Stimulated activated CD8-positive, alpha-beta memory T cell treated with anti-CD3 and anti-CD28 coated beads, Interleukin-7, amount 100 ng/mL, for 48 hours (primary cell): ENCODE measurements around the gene ZNF662.

Source experiments
- DNase-seq, 2 donors: peaks; one replicate each; pipeline ENCODE4 v3.0.0-alpha.2; 2020; ENCODE audit warnings: low read depth in 1 of 2; ENCODE audit errors: extremely low read depth in 1 of 2

The ZNF662 gene

DNA sequence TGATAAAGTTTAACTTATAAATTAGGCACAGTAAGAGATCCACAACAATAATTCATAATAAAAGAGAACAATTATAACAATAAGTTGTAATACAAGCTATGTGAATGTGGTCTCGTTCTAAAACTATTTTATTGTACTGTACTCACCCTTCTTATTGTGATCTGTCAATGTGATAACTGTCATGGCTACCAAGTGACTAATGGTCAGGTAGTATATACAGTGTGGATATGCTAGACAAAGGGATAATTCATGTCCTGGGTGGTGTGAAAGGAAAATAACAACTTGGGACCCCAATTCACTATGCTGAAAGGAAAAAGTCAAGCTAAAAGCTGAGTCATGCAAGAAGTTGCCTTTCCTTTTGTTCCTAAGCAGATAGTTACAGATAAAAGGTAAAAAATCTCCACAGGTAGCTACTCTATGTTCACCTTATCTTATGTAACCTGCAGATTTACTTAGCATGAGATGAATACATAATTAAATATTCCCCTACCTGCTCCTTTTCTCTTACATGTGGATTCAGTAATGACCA, 19.6 kb upstream of the ZNF662 start:
- DNase-seq, result no peak

DNA sequence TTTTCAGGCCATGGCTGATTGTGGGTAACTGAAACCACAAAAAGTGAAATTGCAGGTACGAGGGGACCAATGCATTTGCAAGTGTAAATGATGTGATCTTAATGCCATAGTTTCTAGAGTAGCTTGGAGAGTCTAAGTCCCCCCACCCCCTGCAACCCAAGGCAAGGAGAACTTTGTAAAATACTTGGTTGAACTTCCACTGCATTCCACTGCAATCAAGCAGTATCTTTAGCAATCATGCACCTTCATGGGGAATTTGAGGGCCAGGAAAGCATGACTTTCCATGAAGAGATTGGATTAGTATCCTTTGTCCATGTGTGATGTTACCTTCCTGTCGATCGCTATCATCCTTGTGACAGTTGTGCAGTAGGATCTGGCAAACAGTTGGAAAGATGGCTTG, 18.9 kb upstream of the ZNF662 start:
- no peak for DNase-seq

DNA sequence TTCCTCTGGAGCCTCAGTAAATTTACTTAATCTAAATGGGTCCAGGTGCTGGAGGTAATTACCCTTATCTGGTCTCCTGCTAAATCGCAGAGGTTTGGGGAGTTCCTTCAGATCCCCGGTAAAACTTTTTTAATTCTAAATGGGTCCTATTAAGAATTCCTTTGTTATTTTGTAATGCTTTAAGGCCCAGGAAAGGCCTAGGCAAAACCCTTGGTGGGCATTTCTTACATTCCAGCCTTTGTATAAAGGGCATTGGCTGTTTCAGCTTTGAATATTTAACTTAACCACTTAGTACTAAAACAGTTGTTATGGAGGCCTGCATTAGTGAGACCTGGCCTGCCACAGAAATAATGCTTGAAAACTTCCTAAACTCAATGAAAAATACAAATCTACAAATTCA, 14.9 kb upstream of the ZNF662 start:
- DNase-seq, result no peak

DNA sequence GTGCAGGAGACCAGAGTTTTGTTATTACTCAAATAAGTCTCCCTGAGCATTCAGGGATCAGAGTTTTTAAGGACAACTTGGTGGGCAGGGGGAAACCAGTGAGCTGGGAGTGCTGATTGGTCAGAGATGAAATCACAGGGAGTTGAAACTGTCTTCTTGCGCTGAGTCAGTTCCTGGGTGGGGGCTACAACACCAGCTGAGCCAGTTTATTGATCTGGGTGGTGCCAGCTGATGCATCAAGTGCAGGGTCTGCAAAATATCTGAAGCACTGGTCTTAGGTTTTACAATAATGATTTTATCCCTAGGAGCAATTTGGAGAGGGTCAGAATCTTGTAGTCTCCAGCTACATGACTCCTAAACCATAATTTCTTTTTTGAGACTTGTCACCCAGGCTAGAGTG, 13.8 kb upstream of the ZNF662 start:
- no peak for DNase-seq

DNA sequence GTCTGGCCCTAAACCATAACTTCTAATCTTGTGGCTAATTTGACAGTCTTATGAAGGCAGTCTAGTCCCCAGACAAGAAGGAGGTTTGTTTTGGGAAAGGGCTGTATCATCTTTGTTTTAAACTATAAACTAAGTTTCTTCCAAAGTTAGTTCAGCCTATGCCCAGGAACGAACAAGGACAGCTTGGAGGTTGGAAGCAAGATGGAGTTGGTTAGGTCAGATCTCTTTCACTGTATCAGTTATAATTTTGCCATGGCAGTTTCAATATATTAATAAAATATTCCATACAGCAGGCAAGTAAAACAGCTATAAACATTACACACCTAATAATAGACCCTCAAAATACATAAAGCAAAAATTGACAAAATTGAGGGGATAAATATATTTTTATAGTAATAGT, 13.1 kb upstream of the ZNF662 start:
- no peak for DNase-seq

DNA sequence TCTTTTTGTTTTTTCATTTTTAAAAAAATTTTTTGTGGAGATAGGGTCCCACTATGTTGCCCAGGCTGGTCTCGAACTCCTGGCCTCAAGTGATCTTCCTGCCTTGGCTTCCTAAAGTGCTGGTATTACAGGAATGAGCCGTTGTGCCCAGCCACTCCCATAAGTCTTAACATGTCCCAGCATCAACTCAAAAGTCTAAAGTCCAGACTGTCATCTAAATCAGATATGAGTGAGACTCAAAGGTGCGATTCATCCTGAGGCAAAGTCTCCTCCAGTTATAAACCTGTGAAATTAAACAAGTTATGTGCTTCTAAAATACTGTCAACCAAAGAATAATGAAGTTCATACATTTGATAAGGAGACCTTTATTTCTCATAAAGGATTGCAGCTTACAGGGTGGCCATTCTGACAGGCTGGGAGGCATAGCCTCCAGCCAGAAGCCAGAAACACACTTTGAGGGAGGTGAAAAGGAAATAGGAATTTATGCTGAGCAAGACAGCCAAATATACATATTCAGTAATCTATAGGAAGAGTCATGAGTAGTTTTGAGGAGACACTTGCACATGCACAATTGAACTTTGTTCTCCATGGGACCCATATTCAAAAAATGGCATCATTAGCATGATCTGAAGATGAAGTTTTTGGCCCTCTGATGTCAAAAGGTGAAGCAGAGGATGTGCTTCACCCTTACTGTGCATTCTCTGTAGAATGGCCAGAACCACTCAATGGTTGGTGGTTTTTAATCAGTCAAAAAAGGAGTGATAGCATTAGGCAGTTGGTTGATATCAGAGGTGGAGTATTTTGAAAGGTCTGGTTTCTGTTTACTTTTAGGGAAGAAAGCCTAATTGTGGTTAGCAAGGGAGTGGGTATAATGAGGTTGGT, 11.0 kb upstream of the ZNF662 start:
- no peak for DNase-seq

DNA sequence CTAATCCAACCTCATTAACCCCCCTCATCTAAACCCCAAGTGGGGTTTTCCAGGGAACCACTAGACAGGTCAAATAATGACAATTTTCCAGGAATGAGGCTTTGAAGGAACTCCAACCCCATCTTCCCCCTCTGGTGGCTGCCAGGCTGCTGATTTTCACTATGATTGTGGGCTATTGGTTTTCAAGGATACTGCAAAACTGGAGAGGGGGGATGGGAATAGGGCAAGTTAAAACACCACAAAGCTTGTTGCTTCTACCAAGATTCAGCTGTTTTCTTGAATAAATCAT, 10.4 kb upstream of the ZNF662 start:
- no peak for DNase-seq

DNA sequence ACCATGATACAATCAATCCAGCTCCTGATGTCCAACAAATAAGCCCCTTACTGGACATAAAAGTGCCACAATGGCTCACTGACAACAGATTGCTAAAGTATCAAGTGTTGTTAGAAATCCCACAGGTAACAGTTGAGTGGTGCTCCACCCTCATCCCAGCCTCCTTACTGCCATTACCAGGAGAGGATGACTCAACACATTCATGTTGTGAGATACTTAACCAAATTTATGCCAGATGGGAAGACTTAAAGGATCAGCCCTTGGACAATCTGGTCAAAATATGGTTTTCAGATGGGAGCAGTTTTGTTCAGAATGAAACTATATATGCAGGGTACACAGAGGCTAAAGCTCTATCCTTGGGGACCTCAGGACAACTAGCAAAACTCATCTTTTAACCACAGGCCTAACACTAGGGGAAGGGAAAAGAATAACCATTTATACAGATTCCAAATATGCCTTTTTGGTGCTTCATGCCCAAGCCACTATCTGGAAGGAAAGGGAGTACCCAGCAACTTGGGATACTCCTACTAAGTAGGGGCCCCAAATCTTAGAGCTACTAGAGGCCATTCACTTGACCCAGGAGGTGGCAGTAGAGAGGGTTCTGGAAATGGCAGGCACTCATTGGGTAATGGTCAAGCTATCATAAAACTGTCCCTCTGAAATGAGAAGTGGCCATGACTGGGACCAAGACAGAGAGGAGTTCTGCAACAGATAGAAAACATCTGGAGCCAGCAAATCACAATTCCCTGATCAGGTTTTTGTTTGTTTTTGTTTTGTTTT, 6.9 kb upstream of the ZNF662 start:
- no peak for DNase-seq

DNA sequence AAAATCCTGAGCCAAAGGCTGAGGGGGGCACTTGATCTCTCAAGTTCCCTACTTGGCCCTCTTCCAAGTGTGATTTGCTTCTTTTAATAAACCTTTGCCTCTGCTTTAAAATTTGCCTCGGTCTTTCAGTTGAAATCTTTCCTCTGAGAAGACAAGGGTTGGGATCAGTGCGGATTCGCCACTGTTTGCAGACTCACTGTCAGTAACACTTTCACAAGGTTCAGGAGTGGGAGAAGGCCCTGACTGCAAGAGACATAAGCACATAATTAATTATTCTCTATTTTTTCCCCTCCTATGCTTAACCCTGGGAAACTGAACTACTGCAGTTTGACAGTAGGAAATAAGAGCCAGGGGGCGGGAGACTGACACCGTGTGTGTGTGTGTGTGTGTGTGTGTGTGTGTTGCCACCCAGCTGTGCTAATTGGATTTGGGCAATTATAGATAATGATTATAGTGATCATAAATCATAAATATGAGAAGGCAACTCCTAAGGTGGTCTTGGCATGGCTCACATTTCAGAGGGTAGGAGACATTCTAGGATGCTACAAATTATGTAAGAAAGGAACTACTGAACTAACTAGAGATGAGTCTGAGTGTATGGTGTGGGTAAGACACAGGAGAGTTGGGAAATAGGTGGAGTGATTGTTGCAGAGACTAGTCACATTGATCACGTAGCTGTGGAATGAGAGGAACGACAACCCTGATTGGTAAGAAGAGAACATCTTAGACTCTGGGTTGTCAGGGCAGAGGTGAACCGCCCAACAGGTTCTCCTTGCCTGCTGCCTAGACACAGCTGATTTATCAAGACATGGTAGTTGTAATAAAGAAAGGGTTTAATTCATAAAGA, 5.5 kb upstream of the ZNF662 start:
- no peak for DNase-seq

DNA sequence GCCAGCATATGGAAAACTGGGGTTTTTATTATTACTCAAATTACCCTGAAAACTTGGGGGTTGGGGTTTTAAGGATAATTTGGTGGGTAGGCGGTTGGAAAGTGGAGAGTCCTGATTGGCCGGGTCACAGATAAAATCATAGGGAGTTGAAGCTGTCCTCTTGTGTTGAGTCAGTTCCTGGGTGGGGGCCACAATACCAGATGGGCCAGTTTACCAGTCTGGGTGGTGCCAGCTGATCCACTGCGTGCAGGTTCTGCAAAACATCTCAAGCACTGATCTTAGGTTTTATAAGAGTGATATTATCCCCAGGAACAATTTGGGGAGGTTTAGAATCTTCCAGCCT, 4.9 kb upstream of the ZNF662 start:
- no peak for DNase-seq

DNA sequence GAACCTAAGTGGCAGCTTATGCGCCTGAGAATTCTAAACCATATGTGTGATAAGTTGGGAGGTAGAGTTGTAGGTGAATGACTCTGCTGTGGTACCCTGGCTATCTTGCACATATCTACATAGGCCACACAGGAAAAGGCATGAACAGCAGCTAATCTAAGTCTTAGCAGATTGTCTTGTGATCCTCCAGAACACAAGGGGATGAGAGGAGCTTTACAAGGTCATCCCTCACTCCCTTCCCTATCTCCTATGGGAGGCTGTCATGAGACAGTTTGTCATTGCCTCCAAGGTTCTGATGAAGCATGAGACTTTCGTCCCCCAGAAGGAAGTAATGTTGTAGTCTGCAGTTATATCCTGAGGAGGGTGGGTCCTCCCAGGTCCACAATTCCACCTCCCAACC, 3.7 kb upstream of the ZNF662 start:
- DNase-seq, result no peak

DNA sequence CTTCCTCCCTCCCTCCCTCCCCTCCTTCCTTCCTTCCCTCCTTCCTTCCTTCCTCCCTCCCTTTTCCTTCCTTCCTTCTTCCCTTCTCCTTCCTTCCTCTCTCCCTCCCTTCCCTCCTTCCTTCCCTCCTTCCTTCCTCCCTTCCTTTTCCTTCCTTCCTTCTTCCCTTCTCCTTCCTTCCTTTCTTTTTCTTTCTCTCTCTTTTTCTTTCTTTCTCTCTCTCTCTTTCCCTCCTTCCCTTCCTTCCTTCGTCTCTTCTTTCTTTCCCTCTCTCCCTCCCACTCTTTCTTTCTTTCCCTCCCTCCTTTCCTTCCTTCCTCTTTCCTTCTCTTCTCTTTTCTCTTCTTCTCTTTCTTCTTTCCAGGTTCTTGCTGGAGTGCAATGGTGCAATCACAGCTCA, 1.9 kb upstream of the ZNF662 start:
- no peak for DNase-seq

DNA sequence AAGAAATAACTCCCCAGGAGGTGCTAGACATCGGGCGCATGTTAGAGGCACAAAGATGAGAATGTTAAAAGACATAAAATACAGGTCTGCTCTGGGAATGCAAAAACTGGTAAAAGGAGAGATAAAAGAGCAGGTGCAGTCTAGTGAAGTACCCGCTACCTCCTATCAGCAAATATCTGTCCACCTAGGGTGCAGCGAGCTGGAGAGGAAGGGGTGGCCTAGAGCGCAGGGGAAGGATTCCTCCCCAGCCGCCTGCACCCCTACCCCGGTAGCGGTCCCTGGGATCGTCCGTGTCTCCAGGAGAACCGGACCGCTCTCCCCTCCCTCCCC, 237 bp upstream of the ZNF662 start:
- no peak for DNase-seq

DNA sequence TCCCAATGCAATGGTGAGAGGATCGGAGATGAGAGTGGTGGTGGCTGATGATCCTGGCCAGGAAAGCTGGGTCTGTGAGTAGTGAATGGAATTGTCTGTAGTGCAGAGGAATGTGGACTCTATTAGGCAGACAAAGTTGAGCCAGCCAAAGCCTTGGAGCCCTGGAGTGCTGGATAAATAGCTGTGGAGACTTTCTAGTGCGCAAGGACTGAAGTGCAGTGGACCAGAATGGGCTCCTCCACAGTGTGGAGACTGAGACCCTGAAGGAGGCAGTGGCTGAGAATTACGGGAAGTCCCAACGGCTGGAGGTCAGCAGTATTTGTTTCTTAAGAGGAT, 874 bp downstream of the ZNF662 start:
- DNase-seq, result no peak

DNA sequence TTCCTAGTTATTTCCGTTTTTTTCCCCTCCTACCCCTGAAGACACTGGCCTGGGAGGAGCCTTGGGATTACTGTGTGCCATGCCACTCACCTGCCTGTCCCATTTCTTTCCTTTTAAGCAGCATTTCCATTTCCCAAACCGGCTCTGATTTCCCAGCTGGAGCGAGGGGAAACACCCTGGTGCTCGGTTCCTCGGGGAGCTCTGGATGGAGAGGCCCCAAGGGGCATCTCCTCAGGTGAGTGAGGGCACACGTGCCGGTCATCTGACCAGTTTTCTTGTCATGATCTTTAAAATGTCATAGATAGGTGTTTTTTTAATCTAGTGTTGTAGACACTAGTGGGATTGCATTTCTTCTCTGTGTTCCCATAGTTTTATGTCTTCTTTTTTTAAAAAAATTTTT, 2.7 kb downstream of the ZNF662 start:
- no peak for DNase-seq

DNA sequence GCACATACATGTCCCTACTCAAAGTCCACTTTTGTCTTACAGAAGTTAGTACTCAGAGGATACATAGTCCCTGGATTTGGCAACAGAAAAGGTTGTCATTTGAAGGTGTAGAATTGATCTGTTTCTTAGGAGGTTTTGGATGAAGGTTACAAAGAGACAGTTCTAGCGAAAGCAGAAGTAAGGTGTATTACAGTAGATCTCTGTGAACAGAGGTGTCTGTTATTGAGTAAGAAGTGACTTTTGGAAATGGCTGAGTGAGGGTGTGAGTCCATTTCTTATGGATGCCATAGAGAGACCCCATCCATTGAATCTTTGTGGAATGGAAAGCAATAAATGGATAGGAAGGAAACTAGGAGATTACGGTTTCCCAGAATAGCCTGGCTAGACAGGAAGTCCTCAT, 5.6 kb downstream of the ZNF662 start:
- no peak for DNase-seq

DNA sequence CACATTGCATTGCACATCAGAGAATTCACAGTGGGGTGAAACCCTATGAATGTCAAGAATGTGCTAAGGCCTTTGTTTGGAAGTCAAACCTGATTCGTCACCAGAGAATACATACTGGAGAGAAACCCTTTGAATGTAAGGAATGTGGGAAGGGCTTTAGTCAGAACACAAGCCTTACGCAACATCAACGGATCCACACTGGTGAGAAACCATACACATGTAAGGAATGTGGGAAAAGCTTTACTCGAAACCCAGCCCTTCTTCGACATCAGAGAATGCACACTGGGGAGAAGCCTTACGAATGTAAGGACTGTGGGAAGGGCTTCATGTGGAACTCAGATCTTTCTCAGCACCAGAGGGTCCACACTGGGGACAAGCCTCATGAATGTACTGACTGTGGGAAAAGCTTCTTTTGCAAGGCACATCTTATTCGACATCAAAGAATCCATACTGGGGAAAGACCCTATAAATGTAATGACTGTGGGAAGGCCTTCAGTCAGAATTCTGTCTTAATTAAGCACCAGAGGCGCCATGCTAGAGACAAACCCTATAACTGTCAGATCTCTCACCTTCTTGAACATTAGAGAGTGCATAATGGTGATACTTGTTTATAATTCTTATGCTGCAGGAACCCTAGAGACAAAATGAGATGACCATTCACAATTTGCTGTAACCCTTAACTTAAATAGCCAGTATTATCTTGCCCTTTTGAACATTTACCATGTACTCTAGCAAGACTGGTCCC, 9.0 kb downstream of the ZNF662 start:
- DNase-seq, result no peak

DNA sequence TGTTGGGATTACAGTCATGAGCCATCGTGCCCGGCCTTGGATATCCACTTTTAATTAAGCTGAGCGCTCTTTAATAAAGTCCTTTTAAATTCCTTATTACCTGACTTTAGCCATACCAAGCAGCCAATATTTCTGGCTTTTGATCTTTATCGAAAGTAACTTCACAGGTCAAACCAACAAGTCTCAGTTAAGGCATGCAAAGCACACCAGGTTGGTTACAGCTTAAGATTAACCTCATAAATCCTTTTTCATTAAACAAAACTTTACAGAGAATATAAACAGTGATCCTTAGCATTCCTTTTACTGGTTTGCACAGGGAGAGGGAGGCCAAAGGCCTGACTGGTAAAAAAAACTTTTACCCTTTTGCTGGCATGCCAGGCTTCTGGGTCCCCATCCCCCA, 17.7 kb downstream of the ZNF662 start:
- DNase-seq, result no peak

DNA sequence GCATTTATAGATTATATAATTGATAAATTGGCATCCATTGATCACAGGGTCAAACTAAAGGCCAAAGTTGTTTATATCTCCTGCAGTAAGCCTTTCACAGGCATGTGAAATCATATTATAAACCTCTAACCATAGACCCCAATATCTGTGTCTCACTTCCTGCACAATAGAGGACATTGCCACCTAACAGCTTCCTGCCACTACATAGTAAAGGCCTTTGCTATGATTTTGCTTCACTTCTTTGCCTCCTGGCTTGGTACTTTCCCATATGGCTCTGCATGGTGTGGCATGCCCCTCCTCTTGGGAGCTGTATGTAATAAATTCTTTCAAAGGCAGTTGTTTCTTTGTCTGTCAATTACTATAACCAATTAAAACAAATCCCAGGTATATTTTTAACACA, 20.4 kb downstream of the ZNF662 start:
- DNase-seq, result no peak

DNA sequence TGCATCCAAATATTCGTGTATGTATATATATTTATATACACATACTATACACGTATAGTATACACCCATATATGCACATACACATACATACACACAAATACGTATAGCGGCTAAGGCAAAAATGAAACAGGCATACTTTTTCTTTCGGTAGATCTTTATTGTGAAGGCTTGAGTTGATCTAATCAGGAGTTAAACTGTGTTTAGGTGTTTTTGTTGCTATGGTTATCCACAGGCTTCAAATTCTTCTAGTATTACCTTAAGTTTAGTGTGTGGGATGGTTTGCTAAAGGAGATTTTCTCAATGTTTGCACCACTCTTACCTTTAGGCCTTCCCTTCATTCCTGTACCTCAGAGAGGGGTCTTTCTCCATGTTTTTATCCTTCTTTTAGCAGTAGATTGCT, 28.2 kb downstream of the ZNF662 start:
- DNase-seq, result no peak

DNA sequence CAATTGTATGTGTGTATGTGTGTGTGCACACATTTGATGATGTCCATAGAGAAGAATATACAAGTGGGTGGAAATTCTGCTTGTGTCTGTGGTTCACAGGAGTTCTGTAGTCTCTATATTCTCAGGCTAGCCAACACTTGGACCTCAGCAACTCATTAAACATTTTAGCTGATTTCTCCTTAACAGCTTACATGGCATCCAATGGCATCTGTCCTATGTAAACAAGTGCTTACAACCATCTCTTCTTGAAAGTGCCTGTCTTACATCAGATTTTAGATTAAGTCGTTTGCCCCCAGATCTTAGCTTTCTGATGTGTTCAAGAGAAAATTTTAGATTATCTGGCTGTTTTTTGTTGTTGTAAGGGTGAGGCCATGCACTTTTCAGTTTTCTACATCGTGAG, 29.0 kb downstream of the ZNF662 start:
- DNase-seq, result no peak
